SK-N-MC (cell line): ENCODE results near the gene CCDC6.

Experiments
- EZH2 ChIP-seq: fragments of 200-600 bp; sonication (generic); IDR thresholded peaks from one replicate; pipeline ENCODE4 v1.6.1; 2017; ENCODE audit warnings: antibody characterized with exemption
- FOXP2 ChIP-seq: optimal IDR thresholded peaks from 2 replicates; pipeline ENCODE3; 2011; ENCODE audit warnings: mild to moderate bottlenecking, moderate library complexity; ENCODE audit not compliant: insufficient read depth; ENCODE audit errors: extremely low read length, control extremely low read depth
- POLR2AphosphoS5 ChIP-seq: IDR thresholded peaks from 2 replicates; pipeline ENCODE4 v1.6.1; 2012; ENCODE audit warnings: mild to moderate bottlenecking, low read depth, low read length, borderline replicate concordance

GRCh38 chr10:59807629-59808620, 98.4 kb downstream of the CCDC6 start:
- TF ChIP-seq EZH2, result no peak
- no peak for TF ChIP-seq FOXP2
- no peak for TF ChIP-seq POLR2AphosphoS5
